A673 (cell line): ENCODE data around the gene PAK5. TPM values are rescaled to one million over a fixed set of nuclear protein-coding genes. Genes with fewer than 3 reads are reported as not detected.

ENCODE experiments used
- BruUV-seq: library from RNA; stranded (reverse); fragments of 400-500 nt; replicated peaks from 2 replicates; lab custom pipeline; 2021; lab: Mats Ljungman, UMichigan
- CTCF ChIA-PET: fragments of 300-600 bp; sonication (Branson Sonifier 250); formaldehyde crosslinking; loops from one replicate; lab custom pipeline; 2022; ENCODE audit warnings: antibody characterized with exemption; lab: Charles Lee
- POLR2A ChIA-PET: fragments of 300-600 bp; sonication (Branson Sonifier 250); formaldehyde crosslinking; loops from one replicate; lab custom pipeline; 2022; ENCODE audit warnings: antibody characterized with exemption; ENCODE audit not compliant: low non-redundant PET; lab: Charles Lee
- DNase-seq: peaks from one replicate; pipeline ENCODE4 v3.0.0-alpha.2; 2015; ENCODE audit warnings: low spot score
- H3K27ac ChIP-seq: fragments of 200-600 bp; sonication (generic); 2 replicates; pipeline ENCODE4 v1.5.1; 2016; ENCODE audit warnings: mixed run types, low read depth, mild to moderate bottlenecking, mixed read lengths, antibody characterized with exemption, low read length; ENCODE audit not compliant: poor library complexity, severe bottlenecking
- H3K27me3 ChIP-seq: fragments of 200-600 bp; sonication (generic); replicated peaks from 2 replicates; pipeline ENCODE4 v1.6.1; 2017; ENCODE audit warnings: mixed run types, low read depth, mild to moderate bottlenecking, mixed read lengths, antibody characterized with exemption, low read length; ENCODE audit not compliant: insufficient read depth, poor library complexity
- H3K36me3 ChIP-seq: fragments of 200-600 bp; sonication (generic); 2 replicates; pipeline ENCODE4 v1.6.1; 2016; ENCODE audit warnings: mixed run types, mild to moderate bottlenecking, mixed read lengths, antibody characterized with exemption, low read length; ENCODE audit not compliant: insufficient read depth, poor library complexity, severe bottlenecking
- H3K4me1 ChIP-seq: fragments of 200-600 bp; sonication (generic); 2 replicates; pipeline ENCODE4 v1.6.1; 2017; ENCODE audit warnings: mixed run types, mild to moderate bottlenecking, mixed read lengths, antibody characterized with exemption, low read length; ENCODE audit not compliant: insufficient read depth, poor library complexity, severe bottlenecking
- H3K4me3 ChIP-seq: fragments of 200-600 bp; sonication (generic); 2 replicates; pipeline ENCODE4 v1.5.1; 2016; ENCODE audit warnings: low read depth, mixed run types, mild to moderate bottlenecking, mixed read lengths, low read length; ENCODE audit not compliant: poor library complexity, severe bottlenecking
- H3K9me3 ChIP-seq: fragments of 200-600 bp; sonication (generic); 2 replicates; pipeline ENCODE4 v1.6.1; 2016; ENCODE audit warnings: mixed run types, low read depth, mild to moderate bottlenecking, mixed read lengths, antibody characterized with exemption, low read length; ENCODE audit not compliant: poor library complexity, severe bottlenecking
- EZH2 ChIP-seq: fragments of 200-600 bp; sonication (generic); IDR thresholded peaks from 2 replicates; pipeline ENCODE4 v1.6.1; 2017; ENCODE audit warnings: borderline replicate concordance, low read depth, mild to moderate bottlenecking, mixed read lengths, antibody characterized with exemption, low read length; ENCODE audit not compliant: poor library complexity, severe bottlenecking
- intact Hi-C: fragments of 100-400 bp; cut with micrococcal nuclease; formaldehyde crosslinking; loops from one replicate; pipeline ENCODE4 v1.10.0; 2022; ENCODE audit not compliant: unreplicated experiment
- total RNA-seq: library from RNA; stranded (reverse); gene quantifications from 2 replicates; pipeline ENCODE4 v1.2.3, GENCODE V29; 2021
- TF ChIP-seq, protein P1 (sequence below): fragments of 300-800, 200-600 bp; sonication (generic); conservative IDR thresholded peaks from 2 replicates; pipeline ENCODE4 v1.5.1; 2017; ENCODE audit warnings: low read depth, mild to moderate bottlenecking, antibody characterized with exemption, low read length, moderate library complexity, mixed read lengths

PAK5 gene
- total RNA-seq, 1 experiment from 2014 or later, result not detected

- Histone ChIP-seq H3K4me1 (no peaks in the 10 kb centered on the region), H3K27me3 (no peaks in the 10 kb centered on the region), H3K36me3 (no peaks in the 10 kb centered on the region), H3K4me3 (no peak overlapping the region), H3K9me3 (no peaks in the 10 kb centered on the region), H3K27ac (no peak overlapping the region)
- intact Hi-C loops, result no loop called here
- CTCF ChIA-PET, result no interaction called here
- TF ChIP-seq, protein P1, sequence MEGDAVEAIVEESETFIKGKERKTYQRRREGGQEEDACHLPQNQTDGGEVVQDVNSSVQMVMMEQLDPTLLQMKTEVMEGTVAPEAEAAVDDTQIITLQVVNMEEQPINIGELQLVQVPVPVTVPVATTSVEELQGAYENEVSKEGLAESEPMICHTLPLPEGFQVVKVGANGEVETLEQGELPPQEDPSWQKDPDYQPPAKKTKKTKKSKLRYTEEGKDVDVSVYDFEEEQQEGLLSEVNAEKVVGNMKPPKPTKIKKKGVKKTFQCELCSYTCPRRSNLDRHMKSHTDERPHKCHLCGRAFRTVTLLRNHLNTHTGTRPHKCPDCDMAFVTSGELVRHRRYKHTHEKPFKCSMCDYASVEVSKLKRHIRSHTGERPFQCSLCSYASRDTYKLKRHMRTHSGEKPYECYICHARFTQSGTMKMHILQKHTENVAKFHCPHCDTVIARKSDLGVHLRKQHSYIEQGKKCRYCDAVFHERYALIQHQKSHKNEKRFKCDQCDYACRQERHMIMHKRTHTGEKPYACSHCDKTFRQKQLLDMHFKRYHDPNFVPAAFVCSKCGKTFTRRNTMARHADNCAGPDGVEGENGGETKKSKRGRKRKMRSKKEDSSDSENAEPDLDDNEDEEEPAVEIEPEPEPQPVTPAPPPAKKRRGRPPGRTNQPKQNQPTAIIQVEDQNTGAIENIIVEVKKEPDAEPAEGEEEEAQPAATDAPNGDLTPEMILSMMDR, result no peak
- no peak for TF ChIP-seq EZH2
- BruUV-seq, result no TSS peak
- POLR2A ChIA-PET, result no interaction called here
- DNase-seq, result no peak
These were observed 264.7 kb downstream of the PAK5 start for GRCh38 chr20:9574181-9574580.

- Histone ChIP-seq H3K27me3 (no peaks in the 10 kb centered on the region), H3K36me3 (no peaks in the 10 kb centered on the region), H3K4me1 (no peaks in the 10 kb centered on the region), H3K9me3 (no peaks in the 10 kb centered on the region), H3K4me3 (no peak overlapping the region), H3K27ac (no peak overlapping the region)
- DNase-seq, result no peak
- intact Hi-C loops, result no loop called here
- BruUV-seq, result no TSS peak
- ChIA-PET POLR2A (interaction anchor here (0.6 kb wide), 1 partner anchor 155 kb away, joined by 4 read pairs; no protein-coding TSS in a partner anchor), CTCF (no interaction called here)
- no peak for TF ChIP-seq EZH2
- TF ChIP-seq, protein P1, result no peak
These were observed 265.3 kb downstream of the PAK5 start for GRCh38 chr20:9573335-9574151.

GRCh38 chr20:9572670-9573069 is 266.2 kb downstream of the PAK5 start:
- BruUV-seq, result no TSS peak
- POLR2A ChIA-PET, result interaction anchor here (0.6 kb wide), 1 partner anchor 154 kb away, joined by 4 read pairs; no protein-coding TSS in a partner anchor
- no peak overlapping the region for H3K4me3 ChIP-seq
- no peak for DNase-seq
- no peaks in the 10 kb centered on the region for H3K27me3 ChIP-seq
- intact Hi-C loops, result no loop called here
- no peak overlapping the region for H3K27ac ChIP-seq
- TF ChIP-seq, protein P1, result no peak
- no peak for TF ChIP-seq EZH2
- H3K36me3 ChIP-seq, result no peaks in the 10 kb centered on the region
- H3K9me3 ChIP-seq, result no peaks in the 10 kb centered on the region
- no peaks in the 10 kb centered on the region for H3K4me1 ChIP-seq
- CTCF ChIA-PET, result no interaction called here
